Measurements from ENCODE around the gene CRIM1. TPM values are rescaled to one million over a fixed set of nuclear protein-coding genes. Genes with fewer than 3 reads are reported as not detected.

The CRIM1 gene
- total and polyA plus RNA-seq, 4 donors: 2.2 to 22.1 (median 9.6) TPM

GRCh38 chr2:36540986-36541754 is 185.6 kb downstream of the CRIM1 start:
- Histone ChIP-seq H3K4me1 (ENCODE audit: control insufficient read depth in 4 of 4, insufficient read depth in 4 of 4, low read length in 3 of 4) (no peaks in the 10 kb centered on the region), H3K27ac (ENCODE audit: low read depth in 1 of 2, low read length in 2 of 2) (no peak overlapping the region), H3K4me3 (ENCODE audit: low read depth in 1 of 3, low read length in 3 of 3) (no peak overlapping the region), H3K9ac (ENCODE audit: low read depth in 1 of 2, low read length in 2 of 2) (no peak overlapping the region), H3K9me3 (ENCODE audit: control insufficient read depth in 4 of 4, low read length in 3 of 4) (no peaks in the 10 kb centered on the region), H3K36me3 (ENCODE audit: control insufficient read depth in 4 of 4, insufficient read depth in 3 of 4, low read depth in 1 of 4, low read length in 3 of 4) (peaks cover 0 to 7% (median 0%) of the 10 kb centered on the region in 4 donors), H3K27me3 (ENCODE audit: control insufficient read depth in 4 of 4, insufficient read depth in 4 of 4, low read length in 3 of 4) (no peaks in the 10 kb centered on the region)
- no peak for TF ChIP-seq TAF1 (conservative IDR thresholded peaks at IDR 0.05)
- no peak for TF ChIP-seq CTCF (IDR thresholded peaks at IDR 0.05; ENCODE audit: low read depth, low read length, missing input control)
- TF ChIP-seq NR2F2 (IDR thresholded peaks at IDR 0.05): no peak
- TF ChIP-seq, protein P1, sequence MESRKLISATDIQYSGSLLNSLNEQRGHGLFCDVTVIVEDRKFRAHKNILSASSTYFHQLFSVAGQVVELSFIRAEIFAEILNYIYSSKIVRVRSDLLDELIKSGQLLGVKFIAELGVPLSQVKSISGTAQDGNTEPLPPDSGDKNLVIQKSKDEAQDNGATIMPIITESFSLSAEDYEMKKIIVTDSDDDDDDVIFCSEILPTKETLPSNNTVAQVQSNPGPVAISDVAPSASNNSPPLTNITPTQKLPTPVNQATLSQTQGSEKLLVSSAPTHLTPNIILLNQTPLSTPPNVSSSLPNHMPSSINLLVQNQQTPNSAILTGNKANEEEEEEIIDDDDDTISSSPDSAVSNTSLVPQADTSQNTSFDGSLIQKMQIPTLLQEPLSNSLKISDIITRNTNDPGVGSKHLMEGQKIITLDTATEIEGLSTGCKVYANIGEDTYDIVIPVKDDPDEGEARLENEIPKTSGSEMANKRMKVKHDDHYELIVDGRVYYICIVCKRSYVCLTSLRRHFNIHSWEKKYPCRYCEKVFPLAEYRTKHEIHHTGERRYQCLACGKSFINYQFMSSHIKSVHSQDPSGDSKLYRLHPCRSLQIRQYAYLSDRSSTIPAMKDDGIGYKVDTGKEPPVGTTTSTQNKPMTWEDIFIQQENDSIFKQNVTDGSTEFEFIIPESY (IDR thresholded peaks at IDR 0.05): no peak
- no peak for TF ChIP-seq GABPA (IDR thresholded peaks at IDR 0.05 in 1 of 2, conservative IDR thresholded peaks at IDR 0.05 in 1 of 2)
- no peak for TF ChIP-seq RAD21 (IDR thresholded peaks at IDR 0.05)
- no peak for TF ChIP-seq FOXA1 (IDR thresholded peaks at IDR 0.05)
- TF ChIP-seq, protein P2, sequence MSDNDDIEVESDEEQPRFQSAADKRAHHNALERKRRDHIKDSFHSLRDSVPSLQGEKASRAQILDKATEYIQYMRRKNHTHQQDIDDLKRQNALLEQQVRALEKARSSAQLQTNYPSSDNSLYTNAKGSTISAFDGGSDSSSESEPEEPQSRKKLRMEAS (IDR thresholded peaks at IDR 0.05): no peak
- TF ChIP-seq YY1 (IDR thresholded peaks at IDR 0.05): no peak
- TF ChIP-seq ATF3 (IDR thresholded peaks at IDR 0.05): no peak
- TF ChIP-seq JUND (IDR thresholded peaks at IDR 0.05): no peak
- TF ChIP-seq FOXA2 (IDR thresholded peaks at IDR 0.05): no peak
- no peak for TF ChIP-seq HNF4A (conservative IDR thresholded peaks at IDR 0.05)
- TF ChIP-seq, protein P3, sequence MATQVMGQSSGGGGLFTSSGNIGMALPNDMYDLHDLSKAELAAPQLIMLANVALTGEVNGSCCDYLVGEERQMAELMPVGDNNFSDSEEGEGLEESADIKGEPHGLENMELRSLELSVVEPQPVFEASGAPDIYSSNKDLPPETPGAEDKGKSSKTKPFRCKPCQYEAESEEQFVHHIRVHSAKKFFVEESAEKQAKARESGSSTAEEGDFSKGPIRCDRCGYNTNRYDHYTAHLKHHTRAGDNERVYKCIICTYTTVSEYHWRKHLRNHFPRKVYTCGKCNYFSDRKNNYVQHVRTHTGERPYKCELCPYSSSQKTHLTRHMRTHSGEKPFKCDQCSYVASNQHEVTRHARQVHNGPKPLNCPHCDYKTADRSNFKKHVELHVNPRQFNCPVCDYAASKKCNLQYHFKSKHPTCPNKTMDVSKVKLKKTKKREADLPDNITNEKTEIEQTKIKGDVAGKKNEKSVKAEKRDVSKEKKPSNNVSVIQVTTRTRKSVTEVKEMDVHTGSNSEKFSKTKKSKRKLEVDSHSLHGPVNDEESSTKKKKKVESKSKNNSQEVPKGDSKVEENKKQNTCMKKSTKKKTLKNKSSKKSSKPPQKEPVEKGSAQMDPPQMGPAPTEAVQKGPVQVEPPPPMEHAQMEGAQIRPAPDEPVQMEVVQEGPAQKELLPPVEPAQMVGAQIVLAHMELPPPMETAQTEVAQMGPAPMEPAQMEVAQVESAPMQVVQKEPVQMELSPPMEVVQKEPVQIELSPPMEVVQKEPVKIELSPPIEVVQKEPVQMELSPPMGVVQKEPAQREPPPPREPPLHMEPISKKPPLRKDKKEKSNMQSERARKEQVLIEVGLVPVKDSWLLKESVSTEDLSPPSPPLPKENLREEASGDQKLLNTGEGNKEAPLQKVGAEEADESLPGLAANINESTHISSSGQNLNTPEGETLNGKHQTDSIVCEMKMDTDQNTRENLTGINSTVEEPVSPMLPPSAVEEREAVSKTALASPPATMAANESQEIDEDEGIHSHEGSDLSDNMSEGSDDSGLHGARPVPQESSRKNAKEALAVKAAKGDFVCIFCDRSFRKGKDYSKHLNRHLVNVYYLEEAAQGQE (IDR thresholded peaks at IDR 0.05): no peak
- TF ChIP-seq RXRA (IDR thresholded peaks at IDR 0.05): no peak
- no peak for TF ChIP-seq EGR1 (IDR thresholded peaks at IDR 0.05; ENCODE audit: low read depth in 2 of 2)
- TF ChIP-seq HNF4G (IDR thresholded peaks at IDR 0.05): no peak
- no peak for TF ChIP-seq SP1 (IDR thresholded peaks at IDR 0.05)
- DNase-seq (ENCODE audit: low spot score): no peak
- WGBS: 95% methylated on average over 11 of the region's 11 CpGs
